Fibroblast of pulmonary artery (primary cell): ENCODE results near the gene DPEP2NB.
A peak's percentile ranks its signal among the peaks of the same experiment; 100 is the strongest.
"Not testable (repeated sequence)": the region's sequence is repeated elsewhere in the genome, so short reads cannot be mapped to it uniquely, and the experiment has no call there.

Experiments
- DNase-seq: peaks from one replicate; pipeline ENCODE4 v3.0.0-alpha.2; 2010; ENCODE audit warnings: low read depth
- H3K4me3 ChIP-seq: replicated peaks from 2 replicates; pipeline ENCODE4 v1.5.1; 2011; ENCODE audit warnings: low read depth, mild to moderate bottlenecking, control low read depth, low read length, moderate library complexity
- TF ChIP-seq, protein P1 (sequence below): IDR thresholded peaks from 2 replicates; pipeline ENCODE4 v1.5.1; 2011; ENCODE audit warnings: mild to moderate bottlenecking, control low read depth, low read length, inconsistent platforms; ENCODE audit errors: missing control alignments

DPEP2NB gene

DNA sequence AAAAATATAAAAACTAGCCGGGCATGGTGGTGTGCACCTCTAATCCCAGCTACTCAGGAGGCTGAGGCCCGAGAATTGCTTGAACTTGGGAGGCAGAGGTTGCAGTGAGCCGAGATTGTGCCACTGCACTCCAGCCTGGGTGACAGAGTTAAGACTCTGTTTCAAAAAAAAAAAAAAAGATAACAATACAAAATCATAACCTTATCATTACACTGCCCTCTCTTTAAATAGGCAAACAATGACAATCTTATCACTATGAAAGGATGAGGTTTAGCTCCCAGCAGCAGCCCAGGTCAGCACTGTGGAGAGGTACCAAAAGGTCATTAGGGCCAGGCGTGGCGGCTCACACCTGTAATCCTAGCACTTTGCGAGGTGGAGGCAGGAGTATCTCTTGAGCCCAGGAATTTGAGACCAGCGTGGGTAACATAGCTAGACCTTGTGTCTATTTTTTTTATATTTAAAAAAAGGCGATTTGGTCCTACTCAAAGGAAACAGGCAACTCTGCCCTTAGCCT is 3.5 kb upstream of the DPEP2NB start:
- TF ChIP-seq, protein P1, sequence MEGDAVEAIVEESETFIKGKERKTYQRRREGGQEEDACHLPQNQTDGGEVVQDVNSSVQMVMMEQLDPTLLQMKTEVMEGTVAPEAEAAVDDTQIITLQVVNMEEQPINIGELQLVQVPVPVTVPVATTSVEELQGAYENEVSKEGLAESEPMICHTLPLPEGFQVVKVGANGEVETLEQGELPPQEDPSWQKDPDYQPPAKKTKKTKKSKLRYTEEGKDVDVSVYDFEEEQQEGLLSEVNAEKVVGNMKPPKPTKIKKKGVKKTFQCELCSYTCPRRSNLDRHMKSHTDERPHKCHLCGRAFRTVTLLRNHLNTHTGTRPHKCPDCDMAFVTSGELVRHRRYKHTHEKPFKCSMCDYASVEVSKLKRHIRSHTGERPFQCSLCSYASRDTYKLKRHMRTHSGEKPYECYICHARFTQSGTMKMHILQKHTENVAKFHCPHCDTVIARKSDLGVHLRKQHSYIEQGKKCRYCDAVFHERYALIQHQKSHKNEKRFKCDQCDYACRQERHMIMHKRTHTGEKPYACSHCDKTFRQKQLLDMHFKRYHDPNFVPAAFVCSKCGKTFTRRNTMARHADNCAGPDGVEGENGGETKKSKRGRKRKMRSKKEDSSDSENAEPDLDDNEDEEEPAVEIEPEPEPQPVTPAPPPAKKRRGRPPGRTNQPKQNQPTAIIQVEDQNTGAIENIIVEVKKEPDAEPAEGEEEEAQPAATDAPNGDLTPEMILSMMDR, result no peak
- no peak overlapping the region for H3K4me3 ChIP-seq
- no peak for DNase-seq

DNA sequence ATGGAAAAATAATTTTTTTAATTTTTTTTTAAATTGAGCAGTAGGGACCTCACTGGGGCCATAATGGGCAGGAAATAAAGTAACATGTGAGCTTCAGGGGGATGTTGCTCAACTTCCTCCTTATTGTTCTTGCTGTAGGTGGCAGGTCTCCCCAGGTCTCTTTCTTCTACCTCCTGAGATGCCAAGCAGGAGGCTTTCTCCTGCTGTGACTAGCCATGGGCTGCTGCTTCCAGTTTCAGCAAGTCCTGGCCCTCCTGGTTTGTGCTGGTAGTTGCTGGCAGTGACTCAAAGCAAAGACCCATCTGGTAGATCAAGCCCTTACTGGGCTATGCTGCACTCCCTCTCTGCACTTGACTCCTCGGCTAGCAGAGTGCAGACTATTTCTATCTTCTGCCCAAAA is 2.3 kb downstream of the DPEP2NB start:
- TF ChIP-seq, protein P1, result no peak
- H3K4me3 ChIP-seq, result no peak overlapping the region
- peak; percentile 40 for DNase-seq

DNA sequence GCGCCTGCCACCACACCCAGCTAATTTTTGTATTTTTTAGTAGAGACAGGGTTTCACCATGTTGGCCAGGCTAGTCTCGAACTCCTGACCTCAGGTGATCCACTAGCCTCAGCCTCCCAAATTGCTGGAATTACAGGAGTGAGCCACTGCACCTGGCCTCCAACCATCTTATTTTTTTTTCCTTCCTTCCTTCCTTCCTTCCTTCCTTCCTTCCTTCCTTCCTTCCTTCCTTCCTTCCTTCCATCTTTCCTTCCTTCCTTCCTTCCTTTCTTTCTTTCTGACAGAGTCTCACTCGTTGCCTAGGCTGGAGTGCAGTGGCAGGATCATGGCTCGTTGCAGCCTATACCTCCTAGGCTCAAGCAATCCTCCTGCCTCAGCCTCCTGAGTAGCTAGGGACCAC is 5.8 kb downstream of the DPEP2NB start:
- DNase-seq, H3K4me3 ChIP-seq: not testable (repeated sequence)

DNA sequence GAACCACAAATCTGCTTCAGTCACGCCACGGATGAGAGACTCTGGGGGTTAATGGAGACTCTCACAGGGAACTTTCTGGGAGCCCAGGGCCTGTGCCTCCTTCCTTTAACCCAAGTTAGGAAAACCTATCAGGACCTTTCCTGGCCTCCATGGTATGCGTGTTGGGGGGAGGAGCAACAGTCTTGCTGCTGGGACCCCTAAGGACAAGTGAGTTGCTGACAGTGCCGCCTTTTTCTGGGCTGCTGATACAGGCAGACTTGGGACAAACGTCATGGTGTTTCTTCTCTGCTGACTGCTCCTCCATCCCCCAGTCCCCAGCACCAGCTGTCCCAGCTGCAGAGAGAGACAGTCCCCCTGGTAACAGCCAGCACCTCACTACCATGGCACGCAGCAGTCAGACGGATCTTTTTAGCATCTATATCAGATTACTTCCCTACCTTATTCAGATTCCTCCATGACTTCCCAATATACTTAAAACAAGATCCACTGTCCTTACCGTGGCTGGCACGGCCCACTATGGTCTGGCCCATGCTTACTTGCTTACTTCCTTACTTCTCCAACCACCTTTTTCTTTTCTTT is 6.5 kb downstream of the DPEP2NB start:
- DNase-seq, result no peak
- TF ChIP-seq, protein P1, result no peak
- no peak overlapping the region for H3K4me3 ChIP-seq

DNA sequence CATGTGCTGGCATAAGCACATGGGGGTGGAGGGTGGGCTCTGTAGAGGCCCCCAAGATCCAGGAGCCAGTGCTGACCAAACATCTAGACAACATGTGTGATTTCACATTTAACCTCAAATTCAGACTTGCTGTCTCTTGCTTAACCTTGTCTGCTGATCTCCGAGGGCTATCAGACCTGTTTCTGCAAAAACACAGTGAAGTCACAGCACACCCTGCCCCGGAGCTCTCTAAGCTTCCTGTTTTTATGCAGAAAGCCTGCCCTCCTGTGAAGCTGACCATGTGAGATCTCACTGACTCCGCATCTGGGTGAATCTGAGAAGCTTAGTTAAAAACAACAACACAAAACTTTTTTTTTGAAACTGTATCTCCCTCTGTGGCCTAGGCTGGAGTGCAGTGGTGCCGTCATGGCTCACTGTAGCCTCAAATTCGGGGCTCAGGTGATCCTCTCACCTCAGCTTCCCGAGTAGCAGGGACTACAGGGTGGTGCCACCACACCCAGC is 9.9 kb downstream of the DPEP2NB start:
- H3K4me3 ChIP-seq, result no peak overlapping the region
- TF ChIP-seq, protein P1, result no peak
- peak; percentile 35 for DNase-seq

DNA sequence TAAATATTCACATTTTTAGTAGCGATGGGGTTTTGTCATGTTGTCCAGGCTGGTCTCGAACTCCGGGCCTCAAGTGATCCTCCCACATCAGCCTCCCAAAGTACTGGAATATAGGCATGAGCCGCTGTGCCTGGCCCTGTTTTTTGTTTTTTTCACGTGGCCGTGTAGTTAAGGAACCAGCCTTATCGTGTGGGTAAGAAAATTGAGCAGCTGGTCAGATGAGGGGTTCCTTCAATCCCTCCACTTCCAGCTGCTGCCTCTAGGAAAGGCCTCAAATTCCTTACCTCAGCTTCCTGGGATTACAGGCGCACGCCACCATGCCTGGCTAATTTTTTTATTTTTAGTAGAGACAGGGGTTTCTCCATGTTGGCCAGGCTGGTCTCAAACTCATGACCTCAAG is 10.5 kb downstream of the DPEP2NB start:
- DNase-seq, result no peak
- H3K4me3 ChIP-seq, result no peak overlapping the region
- TF ChIP-seq, protein P1, result no peak

DNA sequence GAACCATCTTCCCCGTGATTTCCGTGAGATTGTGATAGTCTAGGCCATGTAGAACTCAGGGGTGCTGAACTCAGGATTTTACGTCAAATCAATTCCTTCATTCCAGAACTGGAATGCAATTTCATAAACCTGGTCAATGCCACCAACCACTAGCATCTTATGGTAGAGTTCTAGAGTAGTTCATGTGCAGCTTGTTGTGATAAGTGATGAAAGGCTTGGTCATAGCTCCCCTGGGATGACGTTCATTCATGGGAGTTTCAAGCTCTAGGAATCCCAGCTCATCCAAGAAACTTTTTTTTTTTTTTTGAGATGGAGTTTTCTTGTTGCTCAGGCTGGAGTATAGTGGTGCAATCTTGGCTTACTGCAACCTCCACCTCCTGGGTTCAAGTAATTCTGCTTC is 12.7 kb downstream of the DPEP2NB start:
- TF ChIP-seq, protein P1, result no peak
- peak; percentile 18 for DNase-seq
- H3K4me3 ChIP-seq, result no peak overlapping the region
